Astrocyte (in vitro differentiated cells and primary cell): ENCODE results near the gene SSUH2. TPM values are rescaled to one million over a fixed set of nuclear protein-coding genes. Genes with fewer than 3 reads are reported as not detected.

Source experiments
- total RNA-seq: library from RNA; stranded (reverse); gene quantifications from 2 replicates; pipeline ENCODE4 v1.2.1, GENCODE V29; 2021

SSUH2 gene
- total RNA-seq, 1 donor from 2014 or later, result not detected

Other genes with a start within 250 kb of the SSUH2 start
- 374 and 437 TPM in 2 replicates for gene LMCD1, start 143.0 kb downstream of the SSUH2 start, total RNA-seq
- gene CAV3, start 89.0 kb upstream of the SSUH2 start, total RNA-seq, result not detected in 2 replicates
- gene OXTR, start 124.8 kb upstream of the SSUH2 start, total RNA-seq, result 2.2 and 3.0 TPM in 2 replicates